Stimulated activated CD4-positive, alpha-beta T cell treated with anti-CD3 and anti-CD28 coated beads, Interleukin-1b, Interleukin-23, amount 100 ng/mL, for 4 hours (primary cell): ENCODE data around the gene DUT.

Source experiments
- DNase-seq, 2 donors: peaks; one replicate each; pipeline ENCODE4 v3.0.0-alpha.2; 2020; ENCODE audit warnings: low read depth in 2 of 2

The DUT gene

GRCh38 chr15:48371550-48371949 lies 40.3 kb downstream of the DUT start:
- no peak for DNase-seq

GRCh38 chr15:48371961-48372360 lies 40.7 kb downstream of the DUT start:
- no peak for DNase-seq

- no peak for DNase-seq
These were observed 42.7 kb downstream of the DUT start for GRCh38 chr15:48373821-48374451.

- DNase-seq, result no peak
These were observed 43.2 kb downstream of the DUT start for GRCh38 chr15:48374472-48374871.

GRCh38 chr15:48375767-48376166 lies 44.5 kb downstream of the DUT start:
- DNase-seq, result no peak

GRCh38 chr15:48380198-48380597 lies 49.0 kb downstream of the DUT start:
- DNase-seq, result no peak

- DNase-seq, result no peak
These were observed 50.6 kb downstream of the DUT start for GRCh38 chr15:48381861-48382260.

- no peak for DNase-seq
These were observed 51.8 kb downstream of the DUT start for GRCh38 chr15:48383031-48383430.

- DNase-seq, result no peak
These were observed 53.4 kb downstream of the DUT start for GRCh38 chr15:48384616-48385015.

GRCh38 chr15:48385031-48385830 lies 54.0 kb downstream of the DUT start:
- DNase-seq, result no peak

- no peak for DNase-seq
These were observed 57.0 kb downstream of the DUT start for GRCh38 chr15:48388016-48388851.

- DNase-seq, result no peak
These were observed 57.7 kb downstream of the DUT start for GRCh38 chr15:48388910-48389309.

GRCh38 chr15:48389691-48390143 lies 58.5 kb downstream of the DUT start:
- DNase-seq, result no peak

GRCh38 chr15:48391950-48392349 lies 60.7 kb downstream of the DUT start:
- DNase-seq, result no peak

- DNase-seq, result no peak
These were observed 61.1 kb downstream of the DUT start for GRCh38 chr15:48392356-48392755.
